ENCODE results near the gene CDV3. TPM values are rescaled to one million over a fixed set of nuclear protein-coding genes. Genes with fewer than 3 reads are reported as not detected.

Gene CDV3
- total RNA-seq, 2 donors from 2014 or later = 108 to 122 TPM

GRCh38 chr3:133591271-133591742 lies 17.8 kb downstream of the CDV3 start:
- Histone ChIP-seq H3K9me3 (no peaks in the 10 kb centered on the region), H3K27me3 (no peaks in the 10 kb centered on the region), H3K4me3 (no peak overlapping the region), H3K27ac (no peak overlapping the region), H3K36me3 (peaks cover 45% of the 10 kb centered on the region), H3K4me1 (peaks cover 0 to 4% of the 10 kb centered on the region in 2 donors)
- TF ChIP-seq CTCF (IDR thresholded peaks at IDR 0.05) = no peak
- DNase-seq (ENCODE audit: low spot score) = no peak

DNA sequence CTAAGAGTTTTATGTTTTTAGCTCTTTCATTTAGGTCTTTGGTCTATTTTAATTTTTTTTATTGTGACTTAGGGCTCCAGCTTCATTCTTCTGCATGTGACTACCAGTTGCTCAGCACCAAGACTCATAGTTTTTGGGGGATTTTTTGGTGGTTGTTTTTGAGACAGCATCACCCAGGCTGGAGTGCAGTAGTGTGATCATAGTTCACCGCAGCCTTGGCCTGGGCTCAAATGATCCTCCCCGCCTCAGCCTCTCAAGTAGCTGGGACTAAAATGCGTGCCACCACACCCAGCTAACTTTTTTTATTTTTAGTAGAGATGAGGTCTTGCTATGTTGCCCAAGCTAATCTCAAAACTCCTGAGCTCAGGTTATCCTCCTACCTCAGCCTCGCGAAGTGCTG lies 19.4 kb downstream of the CDV3 start:
- H3K27ac ChIP-seq = no peak overlapping the region
- TF ChIP-seq CTCF (IDR thresholded peaks at IDR 0.05) = no peak
- H3K27me3 ChIP-seq = no peaks in the 10 kb centered on the region
- H3K9me3 ChIP-seq = no peaks in the 10 kb centered on the region
- peaks cover 30% of the 10 kb centered on the region for H3K36me3 ChIP-seq
- H3K4me1 ChIP-seq = peaks cover 0 to 4% of the 10 kb centered on the region in 2 donors
- no peak for DNase-seq (ENCODE audit: low spot score)
- H3K4me3 ChIP-seq = no peak overlapping the region

DNA sequence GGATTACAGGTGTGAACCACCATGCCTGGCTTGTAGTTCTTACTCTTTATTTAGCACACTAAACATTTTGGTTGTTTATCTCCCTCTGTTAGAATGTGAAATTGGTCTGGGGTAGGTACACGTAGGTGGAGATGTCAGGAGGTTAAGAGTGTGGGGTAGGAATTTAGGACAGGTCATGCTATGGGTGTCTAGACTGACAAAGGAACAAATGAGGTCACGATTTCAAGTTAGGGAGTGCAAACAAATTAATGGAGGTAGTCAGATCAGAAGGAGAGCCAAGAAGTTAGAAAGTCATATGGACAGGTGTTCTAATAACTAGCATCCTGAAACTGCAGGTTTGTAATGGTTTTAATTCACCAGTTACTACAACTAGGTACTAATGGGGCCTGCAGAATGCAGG lies 19.8 kb downstream of the CDV3 start:
- Histone ChIP-seq H3K9me3 (no peaks in the 10 kb centered on the region), H3K27me3 (no peaks in the 10 kb centered on the region), H3K4me1 (peaks cover 0 to 4% of the 10 kb centered on the region in 2 donors), H3K27ac (no peak overlapping the region), H3K36me3 (peaks cover 26% of the 10 kb centered on the region), H3K4me3 (no peak overlapping the region)
- no peak for TF ChIP-seq CTCF (IDR thresholded peaks at IDR 0.05)
- DNase-seq (ENCODE audit: low spot score) = no peak

DNA sequence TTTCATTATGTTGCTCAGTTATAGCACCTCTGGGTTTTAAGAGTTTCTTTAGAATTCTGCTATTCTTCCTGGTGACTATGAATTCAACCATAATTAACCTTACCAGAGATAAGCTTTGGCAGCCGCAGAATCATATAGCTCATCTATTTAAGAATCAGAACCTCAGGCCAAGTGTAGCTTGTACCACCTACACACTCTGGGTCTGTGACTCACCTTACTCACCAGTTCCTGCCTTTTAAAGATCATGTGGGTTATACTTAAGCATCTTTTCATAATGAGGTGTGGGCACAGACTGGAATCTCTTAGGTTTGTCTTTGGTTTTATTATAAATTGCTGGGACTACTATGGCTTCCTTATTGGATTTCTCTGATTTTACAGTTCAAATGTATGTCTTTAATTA lies 21.9 kb downstream of the CDV3 start:
- no peak for TF ChIP-seq CTCF (IDR thresholded peaks at IDR 0.05)

GRCh38 chr3:133598405-133598804 lies 24.9 kb downstream of the CDV3 start:
- TF ChIP-seq CTCF (IDR thresholded peaks at IDR 0.05) = no peak
- H3K36me3 ChIP-seq = no peaks in the 10 kb centered on the region

More for the DNA sequence above, 21.9 kb downstream of the CDV3 start:
- Histone ChIP-seq H3K4me3 (no peak overlapping the region), H3K36me3 (peaks cover 5% of the 10 kb centered on the region), H3K27ac (no peak overlapping the region), H3K9me3 (no peaks in the 10 kb centered on the region), H3K27me3 (no peaks in the 10 kb centered on the region), H3K4me1 (no peaks in the 10 kb centered on the region)
- DNase-seq (ENCODE audit: low spot score) = no peak

GRCh38 chr3:133599280-133599679 lies 25.8 kb downstream of the CDV3 start:
- no peaks in the 10 kb centered on the region for H3K4me1 ChIP-seq
- no peak for TF ChIP-seq CTCF (IDR thresholded peaks at IDR 0.05)

More at GRCh38 chr3:133598405-133598804, 24.9 kb downstream of the CDV3 start:
- Histone ChIP-seq H3K9me3 (no peaks in the 10 kb centered on the region), H3K27ac (no peak overlapping the region), H3K4me3 (no peak overlapping the region), H3K27me3 (no peaks in the 10 kb centered on the region), H3K4me1 (no peaks in the 10 kb centered on the region)
- DNase-seq (ENCODE audit: low spot score) = no peak

More at GRCh38 chr3:133599280-133599679, 25.8 kb downstream of the CDV3 start:
- no peak overlapping the region for H3K27ac ChIP-seq
- H3K4me3 ChIP-seq = no peak overlapping the region
- H3K36me3 ChIP-seq = no peaks in the 10 kb centered on the region
- no peaks in the 10 kb centered on the region for H3K9me3 ChIP-seq
- H3K27me3 ChIP-seq = no peaks in the 10 kb centered on the region
- no peak for DNase-seq (ENCODE audit: low spot score)
